ENCODE results near the gene CNTNAP3.
"Not testable (repeated sequence)": the region's sequence is repeated elsewhere in the genome, so short reads cannot be mapped to it uniquely, and the experiment has no call there.

The CNTNAP3 gene

GRCh38 chr9:39287980-39288379 is at the start of gene CNTNAP3:
Gene CNTNAP3, minus strand, starts transcription at chr9:39288167. Its CDS starts 103 bp downstream, at chr9:39288064.
- not testable (repeated sequence) for H3K9me3 Mint-ChIP-seq; H3K27ac Mint-ChIP-seq; H3K27me3 Mint-ChIP-seq; H3K36me3 Mint-ChIP-seq (ENCODE audit: low read depth); H3K4me1 Mint-ChIP-seq (ENCODE audit: low read depth); H3K4me3 Mint-ChIP-seq

DNA sequence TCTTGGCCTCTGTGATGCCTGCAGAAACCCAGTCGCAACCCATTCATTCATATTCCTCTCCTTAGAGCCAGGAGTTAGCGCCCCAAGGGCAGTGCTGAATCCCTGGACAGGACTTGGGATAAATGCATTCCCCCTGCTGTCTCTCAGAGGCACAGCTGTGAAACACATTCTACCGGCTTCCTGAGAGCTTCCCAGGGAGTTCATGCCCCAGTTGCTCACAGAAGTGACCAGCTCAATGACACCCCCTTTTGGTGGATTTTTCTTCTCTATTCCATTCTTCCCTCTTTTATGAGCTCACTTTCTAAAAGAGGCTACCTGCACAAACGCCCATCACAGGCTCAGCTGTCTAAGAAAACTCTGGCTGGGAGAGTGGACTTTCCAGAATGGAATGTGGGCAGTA is 8.0 kb downstream of the CNTNAP3 start:
- not testable (repeated sequence) for H3K9me3 Mint-ChIP-seq; H3K27ac Mint-ChIP-seq; H3K36me3 Mint-ChIP-seq (ENCODE audit: low read depth); H3K4me3 Mint-ChIP-seq; H3K4me1 Mint-ChIP-seq (ENCODE audit: low read depth); H3K27me3 Mint-ChIP-seq

DNA sequence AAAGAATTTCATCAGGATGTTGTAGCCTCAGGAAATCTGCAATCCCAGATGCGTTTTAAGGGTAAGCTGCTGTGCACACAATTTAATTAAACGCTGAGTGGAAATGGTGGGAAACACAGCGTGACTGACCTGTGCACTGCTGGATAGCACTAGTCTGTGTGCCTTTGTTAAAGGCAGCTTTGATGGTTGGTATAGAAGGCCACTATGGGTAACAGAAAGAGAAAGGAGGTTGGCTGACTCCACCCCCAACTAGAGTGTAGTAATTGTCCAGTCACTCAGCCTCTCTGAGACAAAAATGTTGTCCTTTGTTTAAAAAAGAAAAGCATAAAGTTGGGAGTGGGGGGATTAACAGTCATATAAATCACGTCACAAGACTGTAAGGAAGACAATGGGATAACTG is 45.5 kb downstream of the CNTNAP3 start:
- H3K9me3 Mint-ChIP-seq; H3K4me1 Mint-ChIP-seq (ENCODE audit: low read depth); H3K27me3 Mint-ChIP-seq; H3K27ac Mint-ChIP-seq; H3K36me3 Mint-ChIP-seq (ENCODE audit: low read depth); H3K4me3 Mint-ChIP-seq: not testable (repeated sequence)

DNA sequence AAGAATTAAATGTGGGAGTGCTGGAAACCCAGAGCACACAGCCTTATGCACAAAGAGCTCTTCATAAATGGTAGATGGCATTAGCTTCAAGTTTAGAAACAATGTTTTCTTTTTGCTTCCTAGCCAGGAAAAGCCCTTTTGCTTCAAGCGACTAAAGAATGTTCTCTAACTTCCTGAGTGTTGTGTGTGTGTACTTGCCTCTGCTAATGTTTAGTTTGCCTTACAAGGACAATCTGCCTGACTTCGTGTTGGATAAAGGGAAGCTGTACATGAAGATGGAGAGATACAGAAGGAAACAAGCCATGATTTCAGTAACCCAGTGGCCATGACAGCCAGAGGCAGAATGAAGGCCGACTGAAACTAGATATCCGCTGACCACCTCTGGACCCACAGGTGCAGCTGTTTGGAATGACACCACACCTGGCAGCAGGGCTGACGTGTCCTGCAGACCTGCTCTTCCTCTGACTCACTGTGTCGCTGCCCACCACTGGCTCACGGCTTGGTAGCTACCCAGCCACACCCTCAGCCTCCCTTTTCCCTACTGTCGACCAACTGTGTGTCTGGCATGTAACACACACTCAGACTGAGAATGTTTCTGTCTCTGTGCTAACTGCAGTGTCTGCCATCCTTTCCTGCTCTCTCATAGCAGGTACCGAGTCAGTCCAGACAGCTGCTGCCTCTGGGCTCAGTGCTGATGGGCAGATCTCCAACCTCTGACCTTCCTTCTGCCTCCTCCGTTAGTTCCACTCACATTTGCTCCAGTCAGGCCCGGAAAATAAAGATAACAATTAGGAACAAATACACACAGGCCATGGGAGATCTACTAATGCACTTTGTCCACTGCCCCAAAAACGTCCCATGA is 55.6 kb downstream of the CNTNAP3 start:
- not testable (repeated sequence) for H3K9me3 Mint-ChIP-seq; H3K27me3 Mint-ChIP-seq; H3K27ac Mint-ChIP-seq; H3K36me3 Mint-ChIP-seq (ENCODE audit: low read depth); H3K4me3 Mint-ChIP-seq; H3K4me1 Mint-ChIP-seq (ENCODE audit: low read depth)

- H3K27me3 Mint-ChIP-seq; H3K27ac Mint-ChIP-seq; H3K4me3 Mint-ChIP-seq; H3K4me1 Mint-ChIP-seq (ENCODE audit: low read depth); H3K9me3 Mint-ChIP-seq; H3K36me3 Mint-ChIP-seq (ENCODE audit: low read depth): not testable (repeated sequence)
Observed at GRCh38 chr9:39215976-39216375, 72.0 kb downstream of the CNTNAP3 start.

GRCh38 chr9:39209773-39210172 is 78.2 kb downstream of the CNTNAP3 start:
- H3K4me1 Mint-ChIP-seq (ENCODE audit: low read depth); H3K27ac Mint-ChIP-seq; H3K4me3 Mint-ChIP-seq: not testable (repeated sequence)

DNA sequence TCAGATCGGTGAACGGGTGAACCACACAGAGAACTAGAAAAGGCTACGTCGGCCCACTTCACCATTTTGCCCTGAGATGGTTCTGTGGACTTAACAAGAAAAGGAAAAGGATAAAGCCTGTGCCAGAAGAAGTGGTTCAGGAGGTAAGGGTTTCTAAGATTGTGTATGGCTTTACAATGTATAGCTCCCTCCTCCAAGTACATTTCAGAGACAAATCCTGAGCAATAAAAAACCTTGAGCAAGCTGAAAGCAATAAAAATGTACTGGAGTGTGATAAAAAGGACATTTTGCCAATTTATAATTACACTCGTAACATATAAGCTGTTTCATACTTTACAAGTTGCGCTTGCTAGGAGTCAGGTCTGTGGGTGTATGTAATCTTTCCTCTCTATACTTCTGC is 81.3 kb downstream of the CNTNAP3 start:
- not testable (repeated sequence) for H3K36me3 Mint-ChIP-seq (ENCODE audit: low read depth); H3K27me3 Mint-ChIP-seq; H3K4me1 Mint-ChIP-seq (ENCODE audit: low read depth); H3K9me3 Mint-ChIP-seq; H3K4me3 Mint-ChIP-seq; H3K27ac Mint-ChIP-seq

More at GRCh38 chr9:39209773-39210172, 78.2 kb downstream of the CNTNAP3 start:
- H3K9me3 Mint-ChIP-seq; H3K27me3 Mint-ChIP-seq; H3K36me3 Mint-ChIP-seq (ENCODE audit: low read depth): not testable (repeated sequence)

GRCh38 chr9:39205842-39206241 is 82.1 kb downstream of the CNTNAP3 start:
- not testable (repeated sequence) for H3K36me3 Mint-ChIP-seq (ENCODE audit: low read depth); H3K27me3 Mint-ChIP-seq; H3K4me3 Mint-ChIP-seq

GRCh38 chr9:39200412-39200811 is 87.6 kb downstream of the CNTNAP3 start:
- H3K4me3 Mint-ChIP-seq; H3K4me1 Mint-ChIP-seq (ENCODE audit: low read depth); H3K9me3 Mint-ChIP-seq; H3K27ac Mint-ChIP-seq; H3K27me3 Mint-ChIP-seq; H3K36me3 Mint-ChIP-seq (ENCODE audit: low read depth): not testable (repeated sequence)

More at GRCh38 chr9:39205842-39206241, 82.1 kb downstream of the CNTNAP3 start:
- not testable (repeated sequence) for H3K9me3 Mint-ChIP-seq; H3K27ac Mint-ChIP-seq; H3K4me1 Mint-ChIP-seq (ENCODE audit: low read depth)

DNA sequence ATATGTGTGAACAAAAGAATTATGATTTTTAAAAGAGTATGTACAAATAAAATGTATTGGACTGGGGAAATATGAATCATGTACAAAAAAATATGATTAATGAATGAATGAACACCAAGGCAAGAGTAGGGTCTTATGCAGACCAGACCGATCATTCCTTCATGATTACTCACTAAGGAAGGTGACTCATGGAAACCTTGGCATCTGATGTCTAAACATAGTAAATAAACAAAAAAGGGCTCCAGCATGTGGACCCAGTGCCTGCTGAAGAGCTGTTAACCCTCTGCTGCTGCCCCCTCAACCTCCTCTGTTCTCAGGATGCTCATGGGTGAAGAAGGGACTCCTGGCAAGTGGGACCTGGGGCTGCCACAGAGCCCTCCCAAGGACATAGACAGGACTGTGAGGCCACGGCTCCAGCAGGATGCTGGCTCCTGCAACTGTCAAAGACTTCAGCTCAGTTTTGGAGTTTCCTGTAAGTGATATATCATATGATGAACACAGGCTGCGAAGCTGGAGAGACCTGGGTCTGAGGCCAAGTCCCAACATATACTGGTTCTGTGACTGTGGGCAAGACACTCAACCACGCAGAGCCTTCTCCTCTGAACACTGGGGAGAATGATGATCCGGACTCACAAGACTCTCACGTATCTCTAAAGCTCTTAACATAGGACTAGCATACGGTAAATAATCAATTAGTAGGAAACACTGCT is 89.8 kb downstream of the CNTNAP3 start:
- not testable (repeated sequence) for H3K4me3 Mint-ChIP-seq; H3K27ac Mint-ChIP-seq; H3K36me3 Mint-ChIP-seq (ENCODE audit: low read depth); H3K4me1 Mint-ChIP-seq (ENCODE audit: low read depth); H3K27me3 Mint-ChIP-seq; H3K9me3 Mint-ChIP-seq

DNA sequence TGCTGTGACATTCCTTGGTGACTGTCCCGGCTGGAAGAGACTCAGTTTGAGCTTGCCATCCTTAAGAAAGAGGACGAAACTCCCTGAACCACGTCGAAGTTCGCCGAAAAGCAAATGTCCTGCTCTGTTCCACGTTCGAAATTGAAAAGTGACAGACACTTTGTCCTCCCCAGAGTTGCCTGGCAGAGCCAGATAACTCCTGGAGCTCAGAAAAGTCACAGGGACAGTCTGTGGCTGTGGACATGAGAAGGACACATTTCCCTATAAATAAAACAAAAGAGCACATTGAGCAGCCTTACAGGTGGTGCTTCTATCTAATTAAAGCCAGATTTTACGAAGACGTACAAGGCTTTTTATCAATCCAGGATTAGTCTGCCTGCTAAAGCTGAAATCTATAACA is 116.6 kb downstream of the CNTNAP3 start:
- H3K36me3 Mint-ChIP-seq (ENCODE audit: low read depth); H3K27me3 Mint-ChIP-seq: not testable (repeated sequence)

DNA sequence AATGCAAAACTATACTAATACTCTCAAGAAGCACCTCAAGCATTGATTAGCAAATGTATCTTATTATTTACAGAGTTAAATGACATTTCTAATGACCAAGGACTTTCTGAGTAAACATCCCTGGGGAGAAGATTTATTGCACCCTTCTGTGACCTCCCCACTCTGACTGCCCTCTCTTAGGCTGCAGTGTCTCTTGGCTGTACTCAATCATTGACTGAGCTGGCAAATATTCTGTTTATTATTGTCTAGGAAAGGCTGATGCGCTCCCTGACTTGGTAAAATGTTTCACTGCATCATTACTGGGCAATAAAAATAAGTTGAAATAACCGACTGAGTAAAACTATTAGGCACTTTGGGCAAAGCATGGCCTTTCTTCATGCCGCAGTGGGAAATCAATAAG is 130.3 kb downstream of the CNTNAP3 start:
- H3K4me1 Mint-ChIP-seq (ENCODE audit: low read depth); H3K27me3 Mint-ChIP-seq; H3K27ac Mint-ChIP-seq; H3K4me3 Mint-ChIP-seq; H3K36me3 Mint-ChIP-seq (ENCODE audit: low read depth); H3K9me3 Mint-ChIP-seq: not testable (repeated sequence)

More for the DNA sequence above, 116.6 kb downstream of the CNTNAP3 start:
- H3K4me1 Mint-ChIP-seq (ENCODE audit: low read depth); H3K4me3 Mint-ChIP-seq; H3K27ac Mint-ChIP-seq; H3K9me3 Mint-ChIP-seq: not testable (repeated sequence)

- not testable (repeated sequence) for H3K4me1 Mint-ChIP-seq (ENCODE audit: low read depth); H3K27ac Mint-ChIP-seq; H3K36me3 Mint-ChIP-seq (ENCODE audit: low read depth); H3K9me3 Mint-ChIP-seq; H3K4me3 Mint-ChIP-seq; H3K27me3 Mint-ChIP-seq
Observed at GRCh38 chr9:39132826-39133552, 155.0 kb downstream of the CNTNAP3 start.

DNA sequence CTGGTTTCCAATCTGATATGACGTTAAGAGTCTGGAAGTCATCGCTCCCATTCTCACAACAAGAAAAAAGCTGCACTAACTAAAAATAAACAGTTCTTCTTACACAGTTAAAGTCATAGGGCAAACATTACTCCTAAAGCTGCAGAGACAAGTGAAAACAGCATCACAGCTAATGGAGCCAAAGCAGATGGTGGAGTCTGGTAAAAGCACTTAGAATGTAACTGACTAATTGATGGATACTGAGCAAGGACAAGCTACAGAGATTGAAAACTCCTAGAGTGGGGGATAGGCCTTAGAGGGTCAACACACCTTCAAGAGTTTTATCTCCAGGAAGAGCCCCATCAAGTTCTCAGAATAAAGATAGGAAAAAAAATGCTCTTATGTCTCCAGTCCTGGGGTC is 166.6 kb downstream of the CNTNAP3 start:
- not testable (repeated sequence) for H3K27ac Mint-ChIP-seq; H3K9me3 Mint-ChIP-seq; H3K27me3 Mint-ChIP-seq; H3K36me3 Mint-ChIP-seq (ENCODE audit: low read depth); H3K4me3 Mint-ChIP-seq; H3K4me1 Mint-ChIP-seq (ENCODE audit: low read depth)

DNA sequence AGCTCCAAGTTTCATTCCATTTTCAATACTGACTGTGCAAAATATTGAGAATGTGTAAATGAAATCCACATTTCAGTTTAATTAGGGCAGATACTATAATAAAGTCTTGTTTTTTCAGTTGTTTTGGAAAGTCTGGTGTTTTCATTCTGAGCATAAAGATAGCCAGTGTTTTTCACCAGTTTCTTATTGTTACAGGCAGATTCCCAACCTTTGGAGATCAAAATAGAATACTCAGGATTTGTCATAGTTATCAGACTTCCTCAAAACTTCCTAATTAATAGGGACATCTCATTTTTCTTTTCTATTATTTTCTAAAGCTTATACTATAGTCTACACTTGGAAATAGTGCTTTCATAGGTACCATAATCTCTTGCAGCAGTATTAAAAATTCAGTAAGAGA is 176.2 kb downstream of the CNTNAP3 start:
- H3K4me1 Mint-ChIP-seq (ENCODE audit: low read depth); H3K27me3 Mint-ChIP-seq; H3K27ac Mint-ChIP-seq; H3K36me3 Mint-ChIP-seq (ENCODE audit: low read depth); H3K9me3 Mint-ChIP-seq; H3K4me3 Mint-ChIP-seq: not testable (repeated sequence)

Data from stimulated activated naive CD8-positive, alpha-beta T cell treated with anti-CD3 and anti-CD28 coated beads, Interleukin-15, Interleukin-2, amounts not matched to agents 100 ng/mL and 50 ng/mL, for 24 hours (primary cell).